Measurements from ENCODE around the gene ANKRD30A. TPM values are rescaled to one million over a fixed set of nuclear protein-coding genes. Genes with fewer than 3 reads are reported as not detected.

Gene ANKRD30A
- total RNA-seq, 1 donor from 2014 or later: not detected

DNA sequence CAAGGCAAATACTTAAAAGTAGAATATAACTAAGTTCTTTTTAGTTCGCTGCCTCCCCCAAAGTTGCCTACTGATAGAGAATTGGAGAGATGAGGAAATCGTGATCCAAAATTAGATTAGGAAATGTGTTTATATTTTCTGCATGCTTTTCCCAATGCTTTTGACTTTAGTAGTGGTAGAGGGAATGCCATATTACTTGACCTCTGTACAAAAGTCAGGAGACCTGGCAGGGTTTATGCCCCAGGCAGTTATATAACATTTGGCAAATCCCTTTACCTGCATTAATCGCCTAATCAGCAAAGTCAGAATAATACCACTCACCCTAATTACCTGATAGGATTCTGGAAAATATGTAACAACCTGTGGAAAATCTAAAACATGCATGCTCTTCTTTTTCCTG lies 142.9 kb downstream of the ANKRD30A start:
- Histone ChIP-seq H3K9me3 (no peaks in the 10 kb centered on the region), H3K27ac (no peak overlapping the region), H3K4me1 (no peaks in the 10 kb centered on the region), H3K36me3 (no peaks in the 10 kb centered on the region), H3K4me3 (no peak overlapping the region), H3K27me3 (no peaks in the 10 kb centered on the region)
- TF ChIP-seq POLR2A (IDR thresholded peaks at IDR 0.05) (no peak), POLR2AphosphoS5 (IDR thresholded peaks at IDR 0.05; ENCODE audit: insufficient read depth in 1 of 2, low read depth in 1 of 2) (no peak), CTCF (IDR thresholded peaks at IDR 0.05) (no peak)
- intact Hi-C loops (cut with DNase I): no loop called here
- DNase-seq (ENCODE audit: extremely low spot score in 2 of 2): no peak

DNA sequence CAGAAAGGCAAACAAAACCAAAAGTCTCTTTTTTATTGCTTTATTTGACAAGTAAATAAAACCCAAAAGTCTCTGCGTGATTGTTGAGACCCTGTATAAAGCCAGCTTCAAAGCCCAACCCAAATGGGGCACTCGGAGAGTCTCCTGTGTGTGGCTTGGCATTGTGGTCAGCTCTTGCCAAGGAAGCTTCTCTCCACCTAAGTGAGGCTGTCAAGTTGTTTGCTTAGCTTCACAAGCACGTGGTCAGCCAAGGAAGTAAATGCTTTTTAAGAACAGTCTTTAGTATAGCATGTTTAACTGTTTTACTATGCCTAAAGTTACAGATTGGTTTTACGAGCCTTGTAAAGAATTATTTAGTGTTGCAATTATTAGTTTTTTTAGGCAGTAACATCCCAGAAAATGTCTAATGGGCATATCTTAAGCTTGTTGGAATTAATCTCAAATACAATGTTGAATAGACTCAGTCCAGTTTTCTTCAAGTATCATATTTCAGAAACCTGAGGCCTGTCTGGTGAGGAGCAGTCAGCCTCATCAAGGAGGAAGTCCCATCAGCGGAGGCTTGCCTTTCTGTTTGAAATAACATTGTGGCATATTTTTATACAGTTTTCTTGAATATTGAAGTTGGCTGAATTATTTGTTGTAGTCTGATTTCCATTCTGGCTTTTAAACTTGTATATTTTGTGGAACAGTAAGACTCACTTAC lies 144.3 kb downstream of the ANKRD30A start:
- intact Hi-C loops (cut with DNase I): no loop called here
- H3K27ac ChIP-seq: no peak overlapping the region
- no peaks in the 10 kb centered on the region for H3K4me1 ChIP-seq
- no peak overlapping the region for H3K4me3 ChIP-seq
- no peaks in the 10 kb centered on the region for H3K36me3 ChIP-seq
- H3K9me3 ChIP-seq: no peaks in the 10 kb centered on the region
- no peak for DNase-seq (ENCODE audit: extremely low spot score in 2 of 2)
- H3K27me3 ChIP-seq: no peaks in the 10 kb centered on the region
- TF ChIP-seq POLR2A (IDR thresholded peaks at IDR 0.05) (no peak), CTCF (IDR thresholded peaks at IDR 0.05) (no peak), POLR2AphosphoS5 (IDR thresholded peaks at IDR 0.05; ENCODE audit: insufficient read depth in 1 of 2, low read depth in 1 of 2) (no peak)

- intact Hi-C loops (cut with DNase I): no loop called here
- no peaks in the 10 kb centered on the region for H3K27me3 ChIP-seq
- no peak for TF ChIP-seq POLR2AphosphoS5 (IDR thresholded peaks at IDR 0.05; ENCODE audit: insufficient read depth in 1 of 2, low read depth in 1 of 2)
- no peak for TF ChIP-seq CTCF (IDR thresholded peaks at IDR 0.05)
- no peak for TF ChIP-seq POLR2A (IDR thresholded peaks at IDR 0.05)
- H3K4me3 ChIP-seq: no peak overlapping the region
- no peak for DNase-seq (ENCODE audit: extremely low spot score in 2 of 2)
- no peaks in the 10 kb centered on the region for H3K36me3 ChIP-seq
- no peaks in the 10 kb centered on the region for H3K9me3 ChIP-seq
- H3K4me1 ChIP-seq: no peaks in the 10 kb centered on the region
- no peak overlapping the region for H3K27ac ChIP-seq
Measured at GRCh38 chr10:37275216-37275777, 149.9 kb downstream of the ANKRD30A start.

DNA sequence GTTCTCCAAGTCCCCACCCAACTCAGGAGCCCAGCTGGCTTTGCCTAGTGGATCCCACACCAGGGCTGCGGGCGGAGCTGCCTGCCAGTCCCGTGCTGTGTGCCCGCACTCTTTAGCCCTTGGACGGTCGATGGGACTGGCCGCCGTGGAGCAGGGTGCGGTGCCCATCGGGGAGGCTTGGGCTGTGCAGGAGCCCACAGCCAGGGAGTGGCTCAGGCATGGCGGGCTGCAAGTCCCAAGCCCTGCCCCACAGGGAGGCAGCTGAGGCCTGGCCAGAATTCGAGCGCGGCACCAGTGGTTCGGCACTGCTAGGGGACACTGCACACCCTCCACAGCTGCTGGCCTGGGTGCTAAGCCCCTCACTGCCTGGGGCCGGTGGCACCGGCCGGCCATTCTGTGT lies 159.7 kb downstream of the ANKRD30A start:
- no peaks in the 10 kb centered on the region for H3K27me3 ChIP-seq
- no peaks in the 10 kb centered on the region for H3K9me3 ChIP-seq
- H3K4me1 ChIP-seq: no peaks in the 10 kb centered on the region
- DNase-seq (ENCODE audit: extremely low spot score in 2 of 2): no peak
- H3K27ac ChIP-seq: no peak overlapping the region
- no peak for TF ChIP-seq POLR2A (IDR thresholded peaks at IDR 0.05)
- no peaks in the 10 kb centered on the region for H3K36me3 ChIP-seq
- intact Hi-C loops (cut with DNase I): no loop called here
- no peak overlapping the region for H3K4me3 ChIP-seq

- TF ChIP-seq POLR2A (IDR thresholded peaks at IDR 0.05) (no peak), POLR2AphosphoS5 (IDR thresholded peaks at IDR 0.05; ENCODE audit: insufficient read depth in 1 of 2, low read depth in 1 of 2) (no peak), CTCF (IDR thresholded peaks at IDR 0.05) (no peak)
- no peaks in the 10 kb centered on the region for H3K4me1 ChIP-seq
- intact Hi-C loops (cut with DNase I): no loop called here
- H3K27ac ChIP-seq: no peak overlapping the region
- no peaks in the 10 kb centered on the region for H3K27me3 ChIP-seq
- H3K36me3 ChIP-seq: no peaks in the 10 kb centered on the region
- DNase-seq (ENCODE audit: extremely low spot score in 2 of 2): no peak
- no peak overlapping the region for H3K4me3 ChIP-seq
- no peaks in the 10 kb centered on the region for H3K9me3 ChIP-seq
Measured at GRCh38 chr10:37289833-37290464, 164.6 kb downstream of the ANKRD30A start.

All from vagina (tissue), 2 donors.